Peyer's patch (tissue), 4 donors: ENCODE data around the gene MAEA. TPM values are rescaled to one million over a fixed set of nuclear protein-coding genes. Genes with fewer than 3 reads are reported as not detected.

Experiments used
- DNase-seq, 3 donors: peaks; one replicate each; pipeline ENCODE4 v3.0.0-alpha.2; 2017 to 2019
- H3K27ac ChIP-seq, 4 donors: fragments of 200-600 bp; sonication (generic); one replicate each; pipeline ENCODE4 v1.5.1; 2016 to 2019
- H3K27me3 ChIP-seq, 2 donors: fragments of 200-600 bp; sonication (generic); one replicate each; pipeline ENCODE4 v1.5.1; 2019
- H3K36me3 ChIP-seq, 3 donors: fragments of 200-600 bp; sonication (generic); one replicate each; pipeline ENCODE4 v1.5.1; 2016 to 2019
- H3K4me1 ChIP-seq, 4 donors: fragments of 200-600 bp; sonication (generic); one replicate each; pipeline ENCODE4 v1.5.1; 2016 to 2019
- H3K4me3 ChIP-seq, 4 donors: fragments of 200-600 bp; sonication (generic); 1 replicate in 3 of 4; 2 replicates in 1 of 4; pipeline ENCODE4 v1.5.1; 2016 to 2019; ENCODE audit warnings: mild to moderate bottlenecking in 1 of 4
- H3K9me3 ChIP-seq, 4 donors: fragments of 200-600 bp; sonication (generic); one replicate each; pipeline ENCODE4 v1.5.1; 2016 to 2019; ENCODE audit warnings: mild to moderate bottlenecking in 1 of 4
- POLR2A ChIP-seq, 2 donors: fragments of 450-650 bp; IDR thresholded peaks; one replicate each; pipeline ENCODE4 v1.5.1; 2017; ENCODE audit warnings: antibody characterized with exemption in 2 of 2, mild to moderate bottlenecking in 2 of 2, moderate library complexity in 2 of 2
- total RNA-seq, 4 donors: library from RNA; depleted of rRNA; stranded (reverse); fragments of >200 nt; gene quantifications; one replicate each; pipeline ENCODE4 v1.1.0, GENCODE V29; 2016
- TF ChIP-seq, protein P1 (sequence below), 6 experiments: fragments of 450-650 bp in 4 of 6; fragments of 200-600 bp in 2 of 6; sonication (generic) in 1 of 6; IDR thresholded peaks; one replicate each; pipeline ENCODE4 v1.5.1; 2017 to 2019; ENCODE audit warnings: antibody characterized with exemption in 6 of 6, mild to moderate bottlenecking in 3 of 6, moderate library complexity in 1 of 6

Gene MAEA
- total RNA-seq, 4 donors from 2014 or later: 112 to 200 (median 143) TPM

DNA sequence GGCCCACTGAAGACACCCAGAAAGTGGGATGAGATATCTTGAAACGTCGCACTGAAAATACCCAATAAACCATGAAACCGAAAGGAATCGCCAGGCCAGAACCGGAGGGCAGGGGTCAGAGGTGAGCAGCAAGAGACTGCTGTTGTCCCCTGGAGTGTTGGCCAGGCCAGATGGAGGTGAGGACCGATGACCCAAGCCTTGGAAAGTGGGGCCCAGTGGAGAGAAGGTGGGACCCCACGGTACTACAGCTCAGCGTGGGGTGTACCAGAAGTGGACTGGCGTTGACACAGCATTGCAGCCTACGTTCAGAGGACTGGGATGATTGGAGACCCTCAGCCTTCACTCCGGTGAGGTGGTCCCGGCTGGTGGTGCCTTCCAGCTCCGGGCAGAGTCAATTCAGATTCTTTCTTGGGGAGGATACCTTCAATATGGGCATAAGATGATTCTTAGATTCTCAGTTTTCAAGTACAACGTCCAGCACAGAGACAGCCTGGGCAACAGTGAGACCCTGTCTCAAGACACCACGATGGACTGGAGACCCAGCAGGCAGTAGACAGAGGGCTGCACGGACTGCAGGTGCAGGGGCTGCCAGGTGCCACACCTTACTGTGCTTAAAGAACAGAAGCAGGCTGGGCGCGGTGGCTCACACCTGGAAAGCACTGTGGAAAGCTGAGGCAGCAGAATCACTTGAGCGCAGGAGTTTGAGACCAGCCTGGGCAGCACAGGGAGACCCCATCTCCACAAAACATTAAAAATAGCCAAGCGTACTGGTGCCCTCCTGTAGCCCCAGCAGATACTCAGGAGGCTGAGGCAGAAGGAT lies 23.3 kb downstream of the MAEA start:
- DNase-seq: no peak
- Histone ChIP-seq H3K27me3 (no peaks in the 10 kb centered on the region), H3K9me3 (no peaks in the 10 kb centered on the region), H3K36me3 (peaks cover 0 to 58% (median 0%) of the 10 kb centered on the region in 3 donors), H3K4me3 (no peak overlapping the region), H3K27ac (no peak overlapping the region), H3K4me1 (peaks cover 0 to 34% (median 20%) of the 10 kb centered on the region in 4 donors)
- no peak for TF ChIP-seq POLR2A (IDR thresholded peaks at IDR 0.05)
- TF ChIP-seq, protein P1, sequence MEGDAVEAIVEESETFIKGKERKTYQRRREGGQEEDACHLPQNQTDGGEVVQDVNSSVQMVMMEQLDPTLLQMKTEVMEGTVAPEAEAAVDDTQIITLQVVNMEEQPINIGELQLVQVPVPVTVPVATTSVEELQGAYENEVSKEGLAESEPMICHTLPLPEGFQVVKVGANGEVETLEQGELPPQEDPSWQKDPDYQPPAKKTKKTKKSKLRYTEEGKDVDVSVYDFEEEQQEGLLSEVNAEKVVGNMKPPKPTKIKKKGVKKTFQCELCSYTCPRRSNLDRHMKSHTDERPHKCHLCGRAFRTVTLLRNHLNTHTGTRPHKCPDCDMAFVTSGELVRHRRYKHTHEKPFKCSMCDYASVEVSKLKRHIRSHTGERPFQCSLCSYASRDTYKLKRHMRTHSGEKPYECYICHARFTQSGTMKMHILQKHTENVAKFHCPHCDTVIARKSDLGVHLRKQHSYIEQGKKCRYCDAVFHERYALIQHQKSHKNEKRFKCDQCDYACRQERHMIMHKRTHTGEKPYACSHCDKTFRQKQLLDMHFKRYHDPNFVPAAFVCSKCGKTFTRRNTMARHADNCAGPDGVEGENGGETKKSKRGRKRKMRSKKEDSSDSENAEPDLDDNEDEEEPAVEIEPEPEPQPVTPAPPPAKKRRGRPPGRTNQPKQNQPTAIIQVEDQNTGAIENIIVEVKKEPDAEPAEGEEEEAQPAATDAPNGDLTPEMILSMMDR (IDR thresholded peaks at IDR 0.05): no peak

DNA sequence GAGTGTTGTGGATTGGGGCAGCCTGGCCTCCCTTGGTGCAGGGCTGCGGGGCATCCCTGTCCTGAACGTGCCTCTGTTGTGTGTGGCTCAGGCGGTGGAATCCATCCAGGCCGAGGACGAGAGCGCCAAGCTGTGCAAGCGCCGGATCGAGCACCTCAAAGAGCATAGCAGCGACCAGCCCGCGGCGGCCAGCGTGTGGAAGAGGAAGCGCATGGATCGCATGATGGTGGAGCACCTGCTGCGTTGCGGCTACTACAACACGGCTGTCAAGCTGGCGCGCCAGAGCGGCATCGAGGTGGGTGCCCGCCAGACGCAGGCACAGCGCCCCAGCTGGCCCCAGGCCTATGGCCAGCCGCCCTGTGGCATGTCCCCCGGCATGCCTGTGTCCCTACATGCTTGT lies 25.6 kb downstream of the MAEA start:
- H3K36me3 ChIP-seq: peaks cover 0 to 74% (median 0%) of the 10 kb centered on the region in 3 donors

DNA sequence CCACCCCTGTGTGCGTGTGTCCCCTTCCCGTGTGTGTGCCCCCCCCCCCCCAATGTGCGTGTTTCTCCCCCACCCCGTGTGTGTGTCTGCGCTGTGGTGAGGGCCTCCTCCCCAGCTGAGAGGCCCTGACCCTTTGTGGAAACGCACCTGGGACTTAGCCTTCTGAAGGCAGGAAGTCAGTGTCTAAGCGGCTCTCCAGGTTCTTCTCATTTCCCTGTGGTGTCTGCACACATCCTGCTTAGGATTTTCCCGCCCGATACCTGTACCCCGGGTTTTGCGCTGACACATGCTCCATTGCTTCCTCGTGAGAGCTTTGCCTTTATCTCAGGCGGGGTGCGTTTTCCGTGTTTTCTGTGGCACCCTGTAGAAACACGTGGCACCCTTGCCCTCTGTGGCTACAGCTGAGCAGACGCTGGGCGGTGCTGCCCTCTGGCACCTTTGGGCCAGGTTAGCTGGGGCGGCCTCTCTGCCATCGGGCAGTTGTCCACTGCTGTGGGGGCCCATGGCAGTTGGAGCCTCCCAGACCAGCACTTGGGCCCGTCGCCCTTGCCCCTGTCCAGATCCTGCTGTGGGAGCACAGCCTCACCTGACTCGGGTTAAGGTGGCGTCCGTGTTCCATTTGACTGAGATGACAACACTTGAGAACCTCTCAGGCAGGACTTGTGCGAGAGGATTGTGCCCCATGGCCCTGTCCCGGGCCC lies 26.3 kb downstream of the MAEA start:
- TF ChIP-seq, protein P1 (IDR thresholded peaks at IDR 0.05): no peak
- no peak overlapping the region for H3K27ac ChIP-seq
- H3K27me3 ChIP-seq: no peaks in the 10 kb centered on the region
- no peak for DNase-seq
- H3K4me3 ChIP-seq: no peak overlapping the region
- H3K36me3 ChIP-seq: peaks cover 0 to 81% (median 0%) of the 10 kb centered on the region in 3 donors
- H3K9me3 ChIP-seq: no peaks in the 10 kb centered on the region
- peaks cover 0 to 5% (median 0%) of the 10 kb centered on the region in 4 donors for H3K4me1 ChIP-seq

More for the DNA sequence above, 25.6 kb downstream of the MAEA start:
- no peak for DNase-seq
- no peak overlapping the region for H3K4me3 ChIP-seq
- no peaks in the 10 kb centered on the region for H3K27me3 ChIP-seq
- peaks cover 0 to 12% (median 2%) of the 10 kb centered on the region in 4 donors for H3K4me1 ChIP-seq
- H3K27ac ChIP-seq: no peak overlapping the region
- no peaks in the 10 kb centered on the region for H3K9me3 ChIP-seq
- TF ChIP-seq, protein P1 (IDR thresholded peaks at IDR 0.05): no peak
- TF ChIP-seq POLR2A (IDR thresholded peaks at IDR 0.05): no peak

DNA sequence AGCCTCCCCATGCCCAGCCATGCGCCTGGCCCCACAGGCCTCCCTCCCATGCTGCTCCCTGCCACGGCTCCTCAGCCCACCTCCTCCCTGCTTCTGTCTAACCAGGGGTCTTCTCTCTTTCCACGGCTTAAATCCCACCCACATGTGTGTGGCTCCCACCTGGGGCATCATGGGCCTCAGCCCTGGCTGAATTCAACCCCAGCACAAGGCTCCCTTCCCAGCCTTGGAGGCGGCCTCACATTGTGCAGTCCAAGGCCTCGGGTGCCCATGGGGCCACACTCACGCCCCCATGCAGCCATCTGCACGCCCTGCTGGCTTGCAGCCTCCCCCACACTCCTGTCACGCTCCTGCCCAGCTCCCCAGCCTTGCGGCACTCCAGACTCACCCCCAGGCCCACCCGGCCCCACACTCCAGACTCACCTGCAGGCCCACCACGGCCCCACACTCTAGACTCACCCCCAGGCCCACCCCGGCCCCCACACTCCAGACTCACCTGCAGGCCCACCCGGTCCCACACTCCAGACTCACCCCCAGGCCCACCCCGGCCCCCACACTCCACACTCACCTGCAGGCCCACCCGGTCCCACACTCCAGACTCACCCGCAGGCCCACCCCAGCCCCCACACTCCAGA lies 27.0 kb downstream of the MAEA start:
- Histone ChIP-seq H3K27ac (no peak overlapping the region), H3K9me3 (no peaks in the 10 kb centered on the region), H3K4me3 (no peak overlapping the region), H3K27me3 (no peaks in the 10 kb centered on the region), H3K36me3 (peaks cover 0 to 83% (median 0%) of the 10 kb centered on the region in 3 donors), H3K4me1 (no peaks in the 10 kb centered on the region)
- DNase-seq: no peak
- TF ChIP-seq, protein P1 (IDR thresholded peaks at IDR 0.05): no peak
- TF ChIP-seq POLR2A (IDR thresholded peaks at IDR 0.05): no peak

DNA sequence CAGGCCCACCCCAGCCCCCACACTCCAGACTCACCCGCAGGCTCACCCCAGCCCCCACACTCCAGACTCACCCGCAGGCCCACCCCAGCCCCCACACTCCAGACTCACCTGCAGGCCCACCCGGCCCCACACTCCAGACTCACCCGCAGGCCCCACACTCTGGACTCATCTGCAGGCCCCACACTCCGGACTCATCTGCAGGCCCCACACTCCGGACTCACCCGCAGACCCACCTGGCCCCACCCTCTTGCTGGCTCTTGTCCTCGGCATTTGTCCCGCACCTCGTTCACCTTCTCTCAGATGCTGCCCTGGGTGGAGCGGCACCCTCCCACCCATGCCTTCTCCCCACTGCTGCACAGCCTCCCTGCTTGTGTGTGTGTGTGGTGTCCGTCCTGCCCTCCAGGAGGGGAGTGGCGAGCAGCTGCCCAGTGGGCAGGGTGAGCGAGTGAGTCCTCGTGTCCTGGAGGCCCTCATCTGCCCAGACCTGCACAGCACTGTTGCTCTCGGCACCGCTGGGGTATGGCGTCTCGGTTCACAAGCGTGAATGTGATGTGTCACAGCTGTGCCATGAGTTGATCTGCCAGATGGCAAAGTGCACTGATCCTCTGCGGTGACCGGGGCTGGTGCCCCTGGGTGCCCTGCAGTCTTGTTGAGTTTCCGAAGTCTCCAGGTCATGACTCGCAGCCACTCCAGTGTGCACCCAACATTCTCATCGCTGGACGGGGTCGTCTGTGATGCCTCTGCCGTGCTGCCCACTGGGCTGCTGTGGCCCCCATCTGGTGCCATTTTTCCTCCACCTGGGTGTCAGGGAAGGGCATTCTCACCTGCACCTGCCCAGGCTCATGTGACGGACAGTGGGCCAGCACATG lies 27.7 kb downstream of the MAEA start:
- DNase-seq: no peak
- TF ChIP-seq POLR2A (IDR thresholded peaks at IDR 0.05): no peak
- TF ChIP-seq, protein P1 (IDR thresholded peaks at IDR 0.05): no peak
- Histone ChIP-seq H3K4me1 (no peaks in the 10 kb centered on the region), H3K27ac (no peak overlapping the region), H3K36me3 (peaks cover 0 to 89% (median 0%) of the 10 kb centered on the region in 3 donors), H3K4me3 (no peak overlapping the region), H3K27me3 (no peaks in the 10 kb centered on the region), H3K9me3 (no peaks in the 10 kb centered on the region)
